NCI-H2196 treated with DMSO at 0.1 percent for 48 hours (cell line): ENCODE measurements around the gene TNFAIP8.

Experiments
- DNase-seq: peaks from one replicate; lab custom pipeline; 2025; ENCODE audit not compliant: unreplicated experiment; lab: John Stamatoyannopoulos, UW

TNFAIP8 gene

GRCh38 chr5:119389288-119390030 is 33.6 kb downstream of the TNFAIP8 start:
- no peak for DNase-seq

- DNase-seq = no peak
Observed at GRCh38 chr5:119390404-119390803, 34.6 kb downstream of the TNFAIP8 start.

- DNase-seq = no peak
Observed at GRCh38 chr5:119393201-119393691, 37.4 kb downstream of the TNFAIP8 start.

GRCh38 chr5:119393746-119394145 is 37.9 kb downstream of the TNFAIP8 start:
- DNase-seq = no peak

GRCh38 chr5:119395080-119395836 is 39.4 kb downstream of the TNFAIP8 start:
- no peak for DNase-seq

GRCh38 chr5:119396030-119396664 is 40.3 kb downstream of the TNFAIP8 start:
- no peak for DNase-seq

- no peak for DNase-seq
Observed at GRCh38 chr5:119397518-119398380, 41.9 kb downstream of the TNFAIP8 start.

GRCh38 chr5:119398727-119399466 is 43.1 kb downstream of the TNFAIP8 start:
- no peak for DNase-seq

GRCh38 chr5:119400245-119400644 is 44.4 kb downstream of the TNFAIP8 start:
- no peak for DNase-seq

GRCh38 chr5:119402081-119402480 is 46.3 kb downstream of the TNFAIP8 start:
- no peak for DNase-seq

GRCh38 chr5:119402555-119402954 is 46.7 kb downstream of the TNFAIP8 start:
- DNase-seq = no peak

- no peak for DNase-seq
Observed at GRCh38 chr5:119404033-119404432, 48.2 kb downstream of the TNFAIP8 start.

GRCh38 chr5:119405419-119405818 is 49.6 kb downstream of the TNFAIP8 start:
- DNase-seq = no peak

- no peak for DNase-seq
Observed at GRCh38 chr5:119406551-119407110, 50.8 kb downstream of the TNFAIP8 start.

- no peak for DNase-seq
Observed at GRCh38 chr5:119409235-119409815, 53.5 kb downstream of the TNFAIP8 start.

GRCh38 chr5:119410448-119411159 is 54.8 kb downstream of the TNFAIP8 start:
- DNase-seq = no peak

GRCh38 chr5:119411361-119412278 is 55.8 kb downstream of the TNFAIP8 start:
- peak; percentile 41 for DNase-seq
